Thoracic aorta (tissue), 2 donors: ENCODE measurements around the gene SEMA4C. TPM values are rescaled to one million over a fixed set of nuclear protein-coding genes. Genes with fewer than 3 reads are reported as not detected.

Source experiments
- ATAC-seq: fragments of 150-250 bp; one replicate; pipeline ENCODE4 v1.8.0; 2017; ENCODE audit warnings: low read depth; ENCODE audit not compliant: insufficient number of reproducible peaks, low FRiP score
- DNase-seq: peaks from one replicate; pipeline ENCODE4 v3.0.0-alpha.2; 2020; ENCODE audit warnings: low spot score
- H3K27ac ChIP-seq, 2 donors: fragments of 200-600 bp; sonication (generic); 1 replicate in 1 of 2; 2 replicates in 1 of 2; pipeline ENCODE4 v1.5.1; 2016; ENCODE audit warnings: mild to moderate bottlenecking in 2 of 2, moderate library complexity in 2 of 2
- H3K27me3 ChIP-seq: fragments of 200-600 bp; sonication (generic); replicated peaks from 2 replicates; pipeline ENCODE4 v1.6.0; 2016; ENCODE audit warnings: mild to moderate bottlenecking; ENCODE audit not compliant: insufficient read depth
- H3K36me3 ChIP-seq: fragments of 200-600 bp; sonication (generic); one replicate; pipeline ENCODE4 v1.5.1; 2016
- H3K4me1 ChIP-seq, 2 donors: fragments of 200-600 bp; sonication (generic); 1 replicate in 1 of 2; 2 replicates in 1 of 2; pipeline versions ENCODE4 v1.5.1 to v1.6.0; 2016; ENCODE audit warnings: low read depth in 2 of 2, mild to moderate bottlenecking in 1 of 2; ENCODE audit not compliant: control insufficient read depth in 1 of 2
- H3K4me3 ChIP-seq: fragments of 200-600 bp; sonication (generic); 2 replicates; pipeline ENCODE4 v1.5.1; 2016; ENCODE audit warnings: mild to moderate bottlenecking
- H3K9me3 ChIP-seq: fragments of 200-600 bp; sonication (generic); 2 replicates; pipeline ENCODE4 v1.5.1; 2016
- CTCF ChIP-seq: fragments of 200-600 bp; sonication (generic); IDR thresholded peaks from one replicate; pipeline ENCODE4 v1.5.1; 2019; ENCODE audit warnings: antibody characterized with exemption
- total RNA-seq, 2 donors: library from RNA; depleted of rRNA; stranded (reverse); fragments of >200 nt; gene quantifications; one replicate each; pipeline versions ENCODE4 v1.1.0 to v1.2.3, GENCODE V29; 2016

SEMA4C gene
- total RNA-seq, 2 donors from 2014 or later, result 44.1 to 66.3 TPM

GRCh38 chr2:96909611-96910021, 39.7 kb upstream of the SEMA4C start:
- Histone ChIP-seq H3K4me1 (peaks cover 12 to 36% of the 10 kb centered on the region in 2 donors), H3K4me3 (no peak overlapping the region), H3K27ac (no peak overlapping the region), H3K27me3 (no peaks in the 10 kb centered on the region), H3K36me3 (no peaks in the 10 kb centered on the region), H3K9me3 (no peaks in the 10 kb centered on the region)
- no peak for ATAC-seq
- no peak for TF ChIP-seq CTCF
- no peak for DNase-seq

- H3K27ac ChIP-seq, result peak overlapping the region; percentile 97 to 99
- peak; percentile 16 for TF ChIP-seq CTCF
- DNase-seq (peak; percentile 67), ATAC-seq (peak; percentile 90)
- H3K9me3 ChIP-seq, result no peaks in the 10 kb centered on the region
- H3K36me3 ChIP-seq, result no peaks in the 10 kb centered on the region
- peaks cover 21 to 51% of the 10 kb centered on the region in 2 donors for H3K4me1 ChIP-seq
- H3K27me3 ChIP-seq, result no peaks in the 10 kb centered on the region
- peak overlapping the region; percentile 60 for H3K4me3 ChIP-seq
These were observed 37.5 kb upstream of the SEMA4C start for GRCh38 chr2:96907115-96908041.

GRCh38 chr2:96906729-96907114, 36.8 kb upstream of the SEMA4C start:
- Histone ChIP-seq H3K27me3 (no peaks in the 10 kb centered on the region), H3K4me3 (peak overlapping the region; percentile 60), H3K27ac (peak overlapping the region; percentile 97 to 99), H3K9me3 (no peaks in the 10 kb centered on the region), H3K36me3 (no peaks in the 10 kb centered on the region), H3K4me1 (peaks cover 21 to 51% of the 10 kb centered on the region in 2 donors)
- no peak for TF ChIP-seq CTCF
- ATAC-seq (peak; percentile 13), DNase-seq (peak; percentile 34)

GRCh38 chr2:96903815-96904214, 33.9 kb upstream of the SEMA4C start:
- no peak for TF ChIP-seq CTCF
- H3K4me1 ChIP-seq, result peaks cover 25 to 58% of the 10 kb centered on the region in 2 donors
- peak overlapping the region; percentile 55 to 61 for H3K27ac ChIP-seq

GRCh38 chr2:96903318-96903717, 33.4 kb upstream of the SEMA4C start:
- no peak for ATAC-seq
- H3K27ac ChIP-seq, result peak overlapping the region; percentile 55 to 61
- H3K4me1 ChIP-seq, result peaks cover 27 to 61% of the 10 kb centered on the region in 2 donors

More at GRCh38 chr2:96903815-96904214, 33.9 kb upstream of the SEMA4C start:
- Histone ChIP-seq H3K4me3 (no peak overlapping the region), H3K36me3 (no peaks in the 10 kb centered on the region), H3K27me3 (no peaks in the 10 kb centered on the region), H3K9me3 (no peaks in the 10 kb centered on the region)
- ATAC-seq, result no peak
- no peak for DNase-seq

More at GRCh38 chr2:96903318-96903717, 33.4 kb upstream of the SEMA4C start:
- Histone ChIP-seq H3K9me3 (no peaks in the 10 kb centered on the region), H3K27me3 (no peaks in the 10 kb centered on the region), H3K36me3 (no peaks in the 10 kb centered on the region), H3K4me3 (no peak overlapping the region)
- DNase-seq, result no peak
- TF ChIP-seq CTCF, result no peak
